ENCODE results near the gene NACC2.

GRCh38 chr9:136095070-136096058 lies at the start of gene NACC2:
- TF ChIP-seq CTCF (IDR thresholded peaks at IDR 0.05) (no peak), POLR2A (IDR thresholded peaks at IDR 0.05) (no peak), EP300 (IDR thresholded peaks at IDR 0.05) (no peak)

Measured in ovary (tissue), 3 donors.